Endothelial cell of hepatic sinusoid (primary cell): Measurements from ENCODE around the gene RPN2.

Source experiments
- in situ Hi-C: cut with HindIII; loops from 2 replicates; pipeline ENCODE4 v1.10.0; 2017; ENCODE audit warnings: low sequenced_read_pairs

RPN2 gene

GRCh38 chr20:37284691-37285161 lies 105.6 kb downstream of the RPN2 start:
- in situ Hi-C loops: no loop called here

DNA sequence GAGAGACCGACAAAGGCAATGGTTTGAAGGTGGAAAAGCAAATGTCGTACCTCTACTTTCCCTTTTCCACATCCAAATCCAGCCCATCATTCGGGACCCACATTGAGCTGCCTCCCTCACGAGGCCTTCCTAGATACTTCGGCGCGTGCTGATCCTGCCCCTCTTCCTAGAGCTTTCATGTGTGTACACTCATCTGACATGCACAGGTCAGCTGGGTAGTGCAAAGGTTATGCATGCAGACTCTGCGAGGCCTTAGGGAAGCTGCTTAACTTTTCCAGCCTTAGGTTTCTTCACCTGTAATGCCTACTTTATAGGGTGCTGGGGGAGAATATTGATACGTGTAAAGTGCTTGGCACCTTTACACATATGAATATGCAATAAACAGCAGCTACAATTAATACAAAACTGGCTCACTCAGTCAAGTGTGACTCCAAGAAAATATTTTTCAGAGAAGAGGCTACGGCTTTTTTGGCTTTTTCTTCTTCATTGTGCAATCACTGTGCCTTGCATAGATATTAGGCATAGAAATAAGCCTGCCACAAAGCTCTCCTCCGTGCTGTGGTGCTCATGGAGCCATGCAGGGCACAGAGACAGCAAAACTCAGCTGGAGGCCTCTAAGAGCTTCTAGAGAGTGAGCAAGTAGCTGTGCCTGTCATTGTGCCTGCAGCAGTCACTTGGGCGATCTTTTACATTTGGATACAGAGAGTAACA lies 106.7 kb downstream of the RPN2 start:
- in situ Hi-C loops: no loop called here

DNA sequence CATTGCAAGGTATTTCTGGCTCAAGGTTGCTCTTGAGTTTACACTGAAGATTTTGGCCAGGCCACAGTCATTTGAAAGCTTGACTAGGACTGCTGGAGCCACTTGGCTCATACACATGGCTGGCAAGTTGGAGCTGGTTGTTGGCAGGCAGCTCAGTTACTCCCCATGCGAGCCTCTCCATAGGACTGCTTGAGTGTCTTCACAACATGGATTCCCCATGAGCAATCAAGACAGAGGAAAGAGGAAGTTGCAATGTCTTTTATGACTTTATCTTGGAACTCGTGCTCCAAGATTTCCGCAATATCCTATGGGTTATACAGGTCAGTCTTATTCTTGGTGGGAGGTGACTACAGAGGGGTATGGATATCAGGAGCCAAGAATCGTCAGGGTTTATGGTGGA lies 109.0 kb downstream of the RPN2 start:
- in situ Hi-C loops: no loop called here

DNA sequence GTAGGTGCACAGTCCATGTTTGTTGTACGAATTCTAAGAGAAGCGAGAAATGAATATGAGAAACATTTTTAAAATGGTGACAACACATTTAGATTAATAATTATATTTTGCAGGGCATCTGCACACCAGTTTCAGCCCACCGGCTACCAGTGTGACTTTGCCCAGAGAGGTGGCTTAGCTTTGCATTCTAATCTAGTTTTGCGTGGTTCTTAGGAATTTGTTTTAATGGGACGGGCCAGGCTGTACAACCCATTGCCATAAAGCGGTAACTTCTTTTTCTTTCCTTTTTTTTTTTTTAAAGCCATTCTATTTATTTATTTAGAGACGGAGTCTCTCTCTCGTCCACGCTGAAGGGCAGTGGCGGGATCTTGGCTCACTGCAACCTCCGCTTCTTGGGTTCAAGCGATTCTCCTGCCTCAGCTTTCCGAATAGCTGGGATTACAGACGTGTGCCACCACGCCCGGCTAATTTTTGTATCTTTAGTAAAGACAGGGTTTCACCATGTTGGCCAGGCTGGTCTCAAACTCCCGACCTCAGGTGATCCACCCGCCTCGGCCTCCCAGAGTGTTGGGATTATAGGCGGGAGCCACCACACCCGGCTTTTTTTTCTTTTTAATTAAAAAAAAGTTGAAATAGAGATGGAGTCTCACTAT lies 111.2 kb downstream of the RPN2 start:
- in situ Hi-C loops: no loop called here
